ENCODE results near the gene DLG1. TPM values are rescaled to one million over a fixed set of nuclear protein-coding genes. Genes with fewer than 3 reads are reported as not detected.

Gene DLG1
- total RNA-seq, 2 donors from 2014 or later = 59.0 to 98.2 TPM

DNA sequence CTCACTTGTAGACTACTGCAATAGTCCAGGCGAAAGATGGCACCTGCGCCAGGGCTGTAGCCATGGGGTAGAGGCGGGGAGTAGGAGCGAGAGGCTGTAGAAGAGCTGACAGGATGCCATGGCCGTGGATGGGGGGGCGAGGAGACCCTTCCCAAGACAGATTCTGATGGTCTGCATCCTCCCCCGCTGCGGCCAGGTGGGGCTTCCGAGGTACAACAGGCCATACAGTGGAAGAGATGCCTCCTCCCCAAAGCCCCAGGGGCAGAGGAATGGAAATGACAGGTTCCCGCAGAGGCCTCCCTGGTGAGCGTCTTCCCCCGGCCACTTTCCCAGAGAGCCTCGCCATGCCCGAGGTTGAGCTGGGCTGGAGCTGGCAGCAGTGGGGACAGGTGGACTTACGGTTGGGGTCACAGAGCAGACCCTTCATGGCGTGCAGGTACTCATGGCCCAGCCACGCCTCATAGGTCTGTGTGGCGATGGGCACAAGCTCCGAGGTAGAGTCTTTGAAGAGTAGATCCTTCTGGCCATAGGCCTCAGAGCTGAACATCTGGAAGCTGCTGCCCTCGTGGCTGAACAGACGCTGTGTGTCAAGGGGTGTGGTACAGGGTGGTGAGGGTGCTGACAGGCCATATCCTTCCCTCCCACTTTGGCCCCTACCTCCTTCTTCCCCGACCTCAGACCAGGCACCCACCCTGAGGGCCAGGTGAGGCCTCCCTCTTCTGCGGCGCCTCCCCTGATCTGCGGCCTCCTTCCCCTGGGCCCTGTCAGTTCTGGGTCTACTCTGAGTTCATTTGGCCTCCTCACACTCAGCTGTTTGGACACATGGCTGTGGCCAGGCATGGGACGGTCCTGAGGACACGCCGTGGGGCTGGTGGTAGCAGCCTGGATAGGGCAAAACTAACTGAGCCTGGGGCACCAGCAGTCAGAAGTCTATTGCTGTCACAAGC lies 282.3 kb downstream of the DLG1 start:
- Histone ChIP-seq H3K4me3 (no peak overlapping the region), H3K27ac (no peak overlapping the region), H3K27me3 (replicated peaks; ENCODE audit: insufficient read depth) (no peaks in the 10 kb centered on the region), H3K9me3 (no peaks in the 10 kb centered on the region), H3K4me1 (replicated peaks) (no peaks in the 10 kb centered on the region), H3K36me3 (no peaks in the 10 kb centered on the region)
- no peak for DNase-seq (ENCODE audit: low spot score)
- TF ChIP-seq POLR2AphosphoS5 (IDR thresholded peaks at IDR 0.05) (no peak), POLR2A (IDR thresholded peaks at IDR 0.05) (no peak)
- TF ChIP-seq, protein P1, sequence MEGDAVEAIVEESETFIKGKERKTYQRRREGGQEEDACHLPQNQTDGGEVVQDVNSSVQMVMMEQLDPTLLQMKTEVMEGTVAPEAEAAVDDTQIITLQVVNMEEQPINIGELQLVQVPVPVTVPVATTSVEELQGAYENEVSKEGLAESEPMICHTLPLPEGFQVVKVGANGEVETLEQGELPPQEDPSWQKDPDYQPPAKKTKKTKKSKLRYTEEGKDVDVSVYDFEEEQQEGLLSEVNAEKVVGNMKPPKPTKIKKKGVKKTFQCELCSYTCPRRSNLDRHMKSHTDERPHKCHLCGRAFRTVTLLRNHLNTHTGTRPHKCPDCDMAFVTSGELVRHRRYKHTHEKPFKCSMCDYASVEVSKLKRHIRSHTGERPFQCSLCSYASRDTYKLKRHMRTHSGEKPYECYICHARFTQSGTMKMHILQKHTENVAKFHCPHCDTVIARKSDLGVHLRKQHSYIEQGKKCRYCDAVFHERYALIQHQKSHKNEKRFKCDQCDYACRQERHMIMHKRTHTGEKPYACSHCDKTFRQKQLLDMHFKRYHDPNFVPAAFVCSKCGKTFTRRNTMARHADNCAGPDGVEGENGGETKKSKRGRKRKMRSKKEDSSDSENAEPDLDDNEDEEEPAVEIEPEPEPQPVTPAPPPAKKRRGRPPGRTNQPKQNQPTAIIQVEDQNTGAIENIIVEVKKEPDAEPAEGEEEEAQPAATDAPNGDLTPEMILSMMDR (IDR thresholded peaks at IDR 0.05) = no peak
- intact Hi-C loops (cut with DNase I) = no loop called here
- WGBS = 92% methylated on average over 26 of the region's 28 CpGs

- no peak overlapping the region for H3K4me3 ChIP-seq
- TF ChIP-seq POLR2AphosphoS5 (IDR thresholded peaks at IDR 0.05) (no peak), POLR2A (IDR thresholded peaks at IDR 0.05) (no peak)
- TF ChIP-seq, protein P1 (IDR thresholded peaks at IDR 0.05) = no peak
- H3K9me3 ChIP-seq = no peaks in the 10 kb centered on the region
- no peaks in the 10 kb centered on the region for H3K36me3 ChIP-seq
- no peaks in the 10 kb centered on the region for H3K27me3 ChIP-seq (replicated peaks; ENCODE audit: insufficient read depth)
- intact Hi-C loops (cut with DNase I) = no loop called here
- 94% methylated on average over 22 of the region's 22 CpGs for WGBS
- H3K27ac ChIP-seq = no peak overlapping the region
- no peak for DNase-seq (ENCODE audit: low spot score)
- H3K4me1 ChIP-seq (replicated peaks) = no peaks in the 10 kb centered on the region
These were observed 283.4 kb downstream of the DLG1 start for GRCh38 chr3:197014942-197015575.

- no peak for DNase-seq (ENCODE audit: low spot score)
- over 99% methylated on average over 6 of the region's 6 CpGs for WGBS
- Histone ChIP-seq H3K4me3 (no peak overlapping the region), H3K27ac (no peak overlapping the region), H3K27me3 (replicated peaks; ENCODE audit: insufficient read depth) (no peaks in the 10 kb centered on the region), H3K4me1 (replicated peaks) (no peaks in the 10 kb centered on the region), H3K36me3 (no peaks in the 10 kb centered on the region), H3K9me3 (no peaks in the 10 kb centered on the region)
- intact Hi-C loops (cut with DNase I) = no loop called here
- TF ChIP-seq POLR2AphosphoS5 (IDR thresholded peaks at IDR 0.05) = no peak
- no peak for TF ChIP-seq POLR2A (IDR thresholded peaks at IDR 0.05)
- TF ChIP-seq, protein P1 (IDR thresholded peaks at IDR 0.05) = no peak
These were observed 284.4 kb downstream of the DLG1 start for GRCh38 chr3:197014024-197014423.

DNA sequence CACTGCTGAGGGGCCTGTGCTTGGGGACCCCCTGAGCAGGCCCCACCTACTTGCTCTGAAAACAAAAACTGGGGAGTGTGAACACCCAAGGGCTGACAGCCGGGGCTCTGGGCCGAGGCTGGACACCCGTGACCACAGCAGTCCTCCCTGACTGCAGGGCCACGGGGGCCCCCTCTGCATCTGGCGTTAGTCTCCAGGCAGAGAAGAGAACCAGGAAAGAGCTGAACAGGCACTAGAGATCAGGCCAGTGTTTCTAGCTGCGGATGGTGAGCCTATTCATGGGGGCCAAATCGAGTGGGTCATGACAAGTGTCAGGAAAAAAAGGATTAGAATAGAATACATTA lies 285.9 kb downstream of the DLG1 start:
- 77% methylated on average over 5 of the region's 7 CpGs for WGBS
- Histone ChIP-seq H3K27me3 (replicated peaks; ENCODE audit: insufficient read depth) (no peaks in the 10 kb centered on the region), H3K27ac (no peak overlapping the region), H3K36me3 (no peaks in the 10 kb centered on the region), H3K9me3 (no peaks in the 10 kb centered on the region), H3K4me1 (replicated peaks) (no peaks in the 10 kb centered on the region), H3K4me3 (no peak overlapping the region)
- no peak for TF ChIP-seq POLR2A (IDR thresholded peaks at IDR 0.05)
- no peak for DNase-seq (ENCODE audit: low spot score)
- intact Hi-C loops (cut with DNase I) = no loop called here

DNA sequence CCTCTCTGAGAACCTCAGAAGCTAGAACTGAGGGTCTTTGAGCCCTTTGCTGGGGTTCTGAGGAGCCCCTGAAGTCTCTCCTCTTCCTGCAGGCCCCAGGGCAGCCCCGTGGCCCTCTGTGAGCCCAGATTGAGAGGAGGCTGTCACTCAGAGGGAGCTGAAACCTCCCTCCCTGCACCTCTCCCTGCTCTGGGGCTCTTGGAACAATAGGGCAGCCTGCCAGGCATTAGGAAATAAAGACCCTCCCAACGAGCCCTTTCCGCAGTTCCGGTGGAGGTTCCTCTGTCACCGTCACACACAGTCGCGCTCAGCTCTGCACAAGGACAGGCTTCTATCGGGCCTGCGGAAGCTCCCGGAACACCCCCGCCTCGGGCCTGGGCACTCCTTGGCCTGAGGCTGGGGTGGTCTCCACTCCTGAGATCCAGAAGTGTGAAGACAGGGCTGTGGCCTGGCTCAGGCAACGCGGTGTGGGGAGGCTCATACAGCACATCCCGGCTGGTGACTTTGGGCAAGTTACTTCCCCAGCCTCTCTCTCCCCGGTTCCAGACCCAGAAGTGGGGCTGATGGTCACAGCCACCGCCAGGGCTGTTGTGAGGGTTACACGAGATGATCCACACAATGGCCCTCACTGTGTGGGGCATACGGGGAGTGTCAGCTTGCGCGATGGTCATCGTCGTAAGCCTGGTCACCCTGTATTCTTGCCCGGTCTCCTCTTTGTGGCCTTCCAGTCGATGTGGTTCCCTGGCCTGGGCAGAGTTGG lies 286.5 kb downstream of the DLG1 start:
- Histone ChIP-seq H3K4me3 (no peak overlapping the region), H3K27me3 (replicated peaks; ENCODE audit: insufficient read depth) (no peaks in the 10 kb centered on the region), H3K27ac (no peak overlapping the region), H3K36me3 (no peaks in the 10 kb centered on the region), H3K4me1 (replicated peaks) (no peaks in the 10 kb centered on the region), H3K9me3 (no peaks in the 10 kb centered on the region)
- intact Hi-C loops (cut with DNase I) = no loop called here
- TF ChIP-seq, protein P1 (IDR thresholded peaks at IDR 0.05) = no peak
- TF ChIP-seq POLR2A (IDR thresholded peaks at IDR 0.05) (no peak), POLR2AphosphoS5 (IDR thresholded peaks at IDR 0.05) (no peak)
- DNase-seq (ENCODE audit: low spot score) = no peak
- WGBS = 88% methylated on average over 25 of the region's 25 CpGs
